Spleen (tissue), 11 donors: ENCODE data around the gene CPSF4L. TPM values are rescaled to one million over a fixed set of nuclear protein-coding genes. Genes with fewer than 3 reads are reported as not detected.

Source experiments
- DNase-seq: peaks from one replicate; pipeline ENCODE4 v3.0.0-alpha.2; 2020
- H3K27ac ChIP-seq, 8 donors: fragments of 200-600 bp; sonication (generic) in 7 of 8; 1 replicate in 4 of 8; 2 replicates in 4 of 8; pipeline versions ENCODE4 v1.5.0 to v1.8.0; 2016 to 2021; ENCODE audit warnings: inconsistent platforms in 4 of 8, mild to moderate bottlenecking in 4 of 8, moderate library complexity in 1 of 8
- H3K27me3 ChIP-seq, 7 donors: fragments of 200-600 bp; sonication (generic) in 6 of 7; replicated peaks in 1 of 7; 1 replicate in 4 of 7; 2 replicates in 3 of 7; pipeline versions ENCODE4 v1.5.0 to v1.8.0; 2016 to 2021; ENCODE audit warnings: inconsistent platforms in 3 of 7, mild to moderate bottlenecking in 1 of 7
- H3K36me3 ChIP-seq, 6 donors: fragments of 200-600 bp; sonication (generic) in 5 of 6; 1 replicate in 4 of 6; 2 replicates in 2 of 6; pipeline versions ENCODE4 v1.5.0 to v1.8.0; 2016 to 2021; ENCODE audit warnings: inconsistent platforms in 2 of 6
- H3K4me1 ChIP-seq, 6 donors: fragments of 200-600 bp; sonication (generic) in 5 of 6; 1 replicate in 3 of 6; 2 replicates in 3 of 6; pipeline versions ENCODE4 v1.5.0 to v1.8.0; 2016 to 2021; ENCODE audit warnings: inconsistent platforms in 3 of 6
- H3K4me3 ChIP-seq, 8 donors: fragments of 200-600 bp; sonication (generic) in 7 of 8; 1 replicate in 4 of 8; 2 replicates in 4 of 8; pipeline versions ENCODE4 v1.5.0 to v1.8.0; 2016 to 2021; ENCODE audit warnings: inconsistent platforms in 4 of 8, mild to moderate bottlenecking in 4 of 8, moderate library complexity in 2 of 8
- H3K9me3 ChIP-seq, 8 donors: fragments of 200-600 bp; sonication (generic) in 7 of 8; 1 replicate in 4 of 8; 2 replicates in 4 of 8; pipeline versions ENCODE4 v1.5.0 to v1.8.0; 2016 to 2021; ENCODE audit warnings: inconsistent platforms in 4 of 8
- CTCF ChIP-seq, 11 experiments: fragments of 200-600 bp in 7 of 11; fragments of 450-650 bp in 4 of 11; sonication (generic) in 4 of 11; IDR thresholded peaks in 8 of 11; conservative IDR thresholded peaks in 3 of 11; 1 replicate in 7 of 11; 2 replicates in 4 of 11; pipeline versions ENCODE4 v1.4.0 to v1.8.0; 2016 to 2021; ENCODE audit warnings: antibody characterized with exemption in 11 of 11, inconsistent platforms in 4 of 11, mild to moderate bottlenecking in 1 of 11
- POLR2A ChIP-seq, 3 donors: fragments of 450-650 bp; IDR thresholded peaks; one replicate each; pipeline ENCODE4 v1.5.1; 2017; ENCODE audit warnings: antibody characterized with exemption in 3 of 3, mild to moderate bottlenecking in 1 of 3
- POLR2AphosphoS5 ChIP-seq, 3 donors: sonication (generic); formaldehyde crosslinking; IDR thresholded peaks; one replicate each; pipeline ENCODE4 v1.5.1; 2017; ENCODE audit warnings: antibody characterized with exemption in 3 of 3
- WGBS, 5 donors: extraction: QIAGEN DNeasy Blood & Tissue Kit in 3 of 5; methylation state at CpG; one replicate each; pipeline versions ENCODE4 v1.1.5 to v1.1.7; 2013 to 2018; 5-methylcytosine and 5-hydroxymethylcytosine counted together
- intact Hi-C: fragments of 100-400 bp; cut with DNase I; formaldehyde crosslinking; loops from one replicate; pipeline ENCODE4 v1.15.0; 2023; ENCODE audit warnings: low total_unique reads
- polyA plus RNA-seq, 3 donors: library from polyadenylated mRNA; stranded (reverse); fragments of 200-250 nt; gene quantifications; one replicate each; pipeline ENCODE4 v1.2.1, GENCODE V29; 2013
- total RNA-seq, 7 donors: library from RNA; depleted of rRNA in 3 of 7; stranded (reverse); fragments of >200 nt in 3 of 7; fragmentation: NEBNext Ultra II Directional in 4 of 7; extraction: Animal tissue kit (Norgen Biotek cat#: 25700) in 4 of 7; gene quantifications; one replicate each; pipeline versions ENCODE4 v1.1.0 to v1.2.1, GENCODE V29; 2016 to 2021
- donor health status: healthy with polysubstance abuse.
- donor health status: DM: no; HTN: no; CAD: no; lungs with moderate emphysema.
- donor health status: DM: no; HTN: no; CAD: no.
- donor health status: Bipolar disorder and iron deficiency.
- donor health status: healthy.
- donor health status: DM: no; HTN: no; CAD: no.
- donor health status: DM: yes; HTN: yes; CAD: no.

CPSF4L gene
- total and polyA plus RNA-seq, 10 donors = not detected

GRCh38 chr17:73279704-73280103 lies 18.0 kb upstream of the CPSF4L start:
- peak overlapping the region in 2 of 8 donors; percentile 4 to 18 for H3K27ac ChIP-seq
- no peak for DNase-seq
- H3K4me3 ChIP-seq = no peak overlapping the region
- intact Hi-C loops = no loop called here
- peak in 2 of 3 donors; percentile 35 to 49 for TF ChIP-seq POLR2AphosphoS5 (IDR thresholded peaks at IDR 0.05)
- no peak for TF ChIP-seq CTCF (IDR thresholded peaks at IDR 0.05 in 8 of 11, conservative IDR thresholded peaks at IDR 0.05 in 3 of 11)
- WGBS, 5 donors = 75 to 92% (median 86%) methylated on average over 6 to 7 of the region's 7 CpGs
- H3K36me3 ChIP-seq = peaks cover 0 to 14% (median under 1%) of the 10 kb centered on the region in 6 donors
- H3K9me3 ChIP-seq = no peaks in the 10 kb centered on the region
- peaks cover 0 to 34% (median 11%) of the 10 kb centered on the region in 6 donors for H3K4me1 ChIP-seq
- H3K27me3 ChIP-seq = peaks cover 0 to 4% (median 0%) of the 10 kb centered on the region in 7 donors

DNA sequence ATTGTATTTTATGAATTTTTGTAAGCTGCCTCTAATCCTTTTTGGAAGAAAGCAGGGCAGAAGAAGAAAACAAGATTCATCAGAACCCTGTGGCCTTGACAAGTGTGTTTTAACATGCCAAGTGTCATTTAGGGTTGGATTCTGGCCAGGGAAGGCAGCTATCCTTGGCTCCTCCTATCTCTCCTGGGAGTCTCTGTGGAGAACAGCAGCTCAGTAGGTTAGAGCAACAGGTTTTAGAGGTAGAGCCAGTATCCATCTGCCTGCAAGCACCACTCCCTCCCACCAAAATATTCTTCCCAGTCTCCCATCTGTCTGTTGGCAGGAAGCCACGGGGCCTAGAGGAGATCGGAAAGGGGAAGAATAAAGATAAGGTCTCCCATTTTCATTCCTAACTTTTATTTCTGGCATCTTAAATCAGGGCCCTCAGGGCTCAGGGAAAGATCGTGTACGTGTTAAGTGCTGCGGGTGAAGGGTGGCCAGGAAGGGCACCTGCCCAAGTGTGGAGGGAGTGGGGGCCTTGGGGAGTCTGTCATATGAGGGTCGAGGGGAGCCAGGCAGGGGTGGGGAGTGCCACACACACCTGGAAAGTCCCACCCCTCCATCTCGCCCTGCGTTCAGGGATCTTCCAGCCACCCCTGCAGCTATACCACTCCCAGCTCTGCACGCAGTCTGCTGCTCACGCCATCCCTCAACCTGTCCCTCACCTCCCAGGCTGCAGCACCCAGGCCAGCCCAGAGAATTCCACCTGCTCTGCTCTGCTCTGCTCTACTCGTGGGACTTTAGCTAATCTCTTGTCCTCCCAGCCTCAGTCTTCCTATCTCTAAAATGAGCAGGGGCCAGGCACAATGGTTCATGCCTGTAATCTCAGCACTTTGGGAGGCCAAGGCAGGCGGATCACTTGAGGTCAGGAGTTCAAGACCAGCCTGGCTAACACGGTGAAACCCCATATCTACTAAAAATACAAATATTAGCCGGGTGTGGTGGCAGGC lies 17.1 kb upstream of the CPSF4L start:
- H3K9me3 ChIP-seq = no peaks in the 10 kb centered on the region
- H3K27me3 ChIP-seq = peaks cover 0 to 4% (median 0%) of the 10 kb centered on the region in 7 donors
- intact Hi-C loops = no loop called here
- H3K4me1 ChIP-seq = peaks cover 0 to 28% (median 11%) of the 10 kb centered on the region in 6 donors
- peak overlapping the region in 5 of 8 donors; percentile 5 to 46 (median 38) for H3K27ac ChIP-seq
- no peak overlapping the region for H3K4me3 ChIP-seq
- WGBS, 5 donors = 60 to 72% (median 69%) methylated on average over 13 to 14 of the region's 14 CpGs
- no peak for DNase-seq
- TF ChIP-seq CTCF (IDR thresholded peaks at IDR 0.05 in 8 of 11, conservative IDR thresholded peaks at IDR 0.05 in 3 of 11) = no peak
- TF ChIP-seq POLR2A (IDR thresholded peaks at IDR 0.05) = no peak
- TF ChIP-seq POLR2AphosphoS5 (IDR thresholded peaks at IDR 0.05) = peak in 2 of 3 donors; percentile 22 to 40
- peaks cover 0 to 6% (median 0%) of the 10 kb centered on the region in 6 donors for H3K36me3 ChIP-seq

DNA sequence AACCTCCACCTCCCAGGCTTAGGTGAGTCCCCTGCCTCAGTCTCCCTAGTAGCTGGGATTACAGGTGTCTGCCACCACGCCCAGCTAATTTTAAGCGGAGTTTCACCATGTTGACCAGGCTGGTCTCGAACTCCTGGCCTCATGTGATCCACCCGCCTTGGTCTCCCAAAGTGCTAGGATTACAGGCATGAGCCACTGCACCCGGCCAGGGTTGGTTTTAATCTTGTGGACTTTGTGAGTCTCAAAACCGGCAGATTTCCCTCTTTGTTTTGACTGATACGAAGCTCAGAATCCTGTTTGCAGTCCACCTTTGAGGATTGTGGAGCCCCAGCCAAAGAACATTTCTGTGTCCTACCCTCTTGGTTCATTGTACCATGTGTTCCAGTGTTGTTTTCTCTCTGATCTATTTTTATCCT lies 16.4 kb upstream of the CPSF4L start:
- H3K36me3 ChIP-seq = no peaks in the 10 kb centered on the region
- intact Hi-C loops = no loop called here
- peak overlapping the region in 4 of 8 donors; percentile 37 to 46 (median 38) for H3K27ac ChIP-seq
- H3K4me3 ChIP-seq = no peak overlapping the region
- peaks cover 0 to 4% (median 0%) of the 10 kb centered on the region in 7 donors for H3K27me3 ChIP-seq
- H3K4me1 ChIP-seq = peaks cover 0 to 22% (median 11%) of the 10 kb centered on the region in 6 donors
- H3K9me3 ChIP-seq = no peaks in the 10 kb centered on the region
- 66 to 85% (median 70%) methylated on average over 7 of the region's 7 CpGs for WGBS, 5 donors
- TF ChIP-seq CTCF (IDR thresholded peaks at IDR 0.05 in 8 of 11, conservative IDR thresholded peaks at IDR 0.05 in 3 of 11) (no peak), POLR2AphosphoS5 (IDR thresholded peaks at IDR 0.05) (no peak), POLR2A (IDR thresholded peaks at IDR 0.05) (no peak)
- no peak for DNase-seq

DNA sequence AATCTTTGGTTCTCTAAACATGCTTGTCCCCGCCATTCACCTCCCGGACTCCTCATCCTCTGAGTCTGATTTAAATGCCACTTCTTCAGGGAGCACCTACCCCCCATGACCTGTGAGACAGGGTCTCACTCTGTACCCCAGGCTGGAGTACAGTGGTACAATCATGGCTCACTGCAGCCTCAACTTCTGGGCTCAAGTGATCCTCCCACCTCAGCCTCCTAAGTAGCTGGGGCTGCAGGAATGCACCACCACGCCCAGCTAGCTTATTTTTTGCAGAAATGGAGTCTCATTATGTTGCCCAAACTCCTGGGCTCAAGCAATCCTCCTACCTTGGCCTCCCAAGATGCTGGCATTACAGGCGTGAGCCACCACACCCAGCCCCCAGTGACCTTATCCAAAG lies 12.8 kb upstream of the CPSF4L start:
- no peak overlapping the region for H3K27ac ChIP-seq
- intact Hi-C loops = no loop called here
- no peak for TF ChIP-seq CTCF (IDR thresholded peaks at IDR 0.05 in 8 of 11, conservative IDR thresholded peaks at IDR 0.05 in 3 of 11)
- no peak for TF ChIP-seq POLR2A (IDR thresholded peaks at IDR 0.05)
- no peak for TF ChIP-seq POLR2AphosphoS5 (IDR thresholded peaks at IDR 0.05)
- peaks cover 0 to under 1% (median 0%) of the 10 kb centered on the region in 7 donors for H3K27me3 ChIP-seq
- H3K4me3 ChIP-seq = no peak overlapping the region
- no peaks in the 10 kb centered on the region for H3K36me3 ChIP-seq
- peaks cover 0 to 5% (median 0%) of the 10 kb centered on the region in 8 donors for H3K9me3 ChIP-seq
- WGBS, 5 donors = 88 to 98% (median 95%) methylated on average over 4 of the region's 4 CpGs
- DNase-seq = no peak
- H3K4me1 ChIP-seq = peaks cover 0 to 16% (median 11%) of the 10 kb centered on the region in 6 donors
